A549 (cell line): ENCODE measurements around the gene CTBP2. TPM values are rescaled to one million over a fixed set of nuclear protein-coding genes. Genes with fewer than 3 reads are reported as not detected.

ENCODE experiments used
- ATAC-seq, 2 experiments: fragments of 200-7000 bp in 1 of 2; fragments of >200 bp in 1 of 2; cut with Nextera tagmentation in 1 of 2; cut with Tn5 transposase in 1 of 2; 3 replicates each; pipeline versions ENCODE4 v1.8.0 to v1.9.1; 2018 to 2020; ENCODE audit warnings: mild to moderate bottlenecking in 1 of 2, moderate library complexity in 1 of 2
- CTCF ChIA-PET: fragments of 300-600 bp; sonication (Branson Sonifier 250); formaldehyde crosslinking; extraction: SDS; loops from one replicate; lab custom pipeline; 2021; ENCODE audit warnings: antibody characterized with exemption, inconsistent platforms; lab: Yijun Ruan, JAX
- POLR2A ChIA-PET: fragments of 350-600 bp; formaldehyde crosslinking; extraction: SDS; loops from one replicate; lab custom pipeline; 2021; ENCODE audit warnings: antibody characterized with exemption, inconsistent platforms; lab: Yijun Ruan, JAX
- DNase-seq, 2 experiments: peaks; one replicate each; pipeline versions ENCODE4 v3.0.0 to v3.0.0-alpha.2; 2011 to 2016; ENCODE audit warnings: low read depth in 1 of 2, low spot score in 1 of 2
- FAIRE-seq: peaks from 2 replicates; lab custom pipeline; 2011; peaks lifted over from hg19 to GRCh38; lab: Jason Lieb, UNC
- H3K27ac ChIP-seq, 2 experiments: fragments of >200 bp; sonication (Bioruptor Twin); formaldehyde crosslinking; 3 replicates each; pipeline ENCODE4 v1.5.1; 2016 to 2017
- H3K4me1 ChIP-seq: fragments of >200 bp; sonication (Bioruptor Twin); formaldehyde crosslinking; 3 replicates; pipeline ENCODE4 v1.6.1; 2016
- H3K4me2 ChIP-seq: fragments of >200 bp; sonication (Bioruptor Twin); formaldehyde crosslinking; 3 replicates; pipeline ENCODE4 v1.6.1; 2016
- H3K4me3 ChIP-seq: fragments of >200 bp; sonication (Bioruptor Twin); formaldehyde crosslinking; 3 replicates; pipeline ENCODE4 v1.5.1; 2016
- H3K9me3 ChIP-seq: fragments of >200 bp; sonication (Bioruptor Twin); formaldehyde crosslinking; 3 replicates; pipeline ENCODE4 v1.6.1; 2016
- ATOH8 ChIP-seq: fragments of 250-450 bp; sonication (Bioruptor Pico); IDR thresholded peaks from 2 replicates; pipeline ENCODE4 v1.5.0; 2020; ENCODE audit warnings: low read depth, mild to moderate bottlenecking, moderate library complexity
- BHLHE40 ChIP-seq: IDR thresholded peaks from 2 replicates; pipeline ENCODE4 v1.6.1; 2012; ENCODE audit warnings: low read depth, low read length, inconsistent platforms
- CBX2 ChIP-seq: fragments of 200-600 bp; sonication (generic); IDR thresholded peaks from 2 replicates; pipeline ENCODE4 v1.6.1; 2016; ENCODE audit warnings: low read depth, mild to moderate bottlenecking, borderline replicate concordance
- CEBPB ChIP-seq, 2 experiments: fragments of >200 bp in 1 of 2; sonication (Bioruptor Twin) in 1 of 2; formaldehyde crosslinking in 1 of 2; IDR thresholded peaks; 2 replicates each; pipeline ENCODE4 v1.6.1; 2012 to 2016
- ELK1 ChIP-seq: fragments of 150-350 bp; IDR thresholded peaks from 2 replicates; pipeline ENCODE4 v1.6.1; 2014; ENCODE audit warnings: low read depth, mild to moderate bottlenecking, low read length
- EP300 ChIP-seq, 2 experiments: fragments of >200 bp; sonication (Bioruptor Twin); formaldehyde crosslinking; IDR thresholded peaks; 2 replicates in 1 of 2; 3 replicates in 1 of 2; pipeline ENCODE4 v1.6.1; 2016 to 2017
- FOSB ChIP-seq: fragments of 250-450 bp; sonication (Bioruptor Pico); IDR thresholded peaks from 2 replicates; pipeline ENCODE4 v1.5.0; 2020; ENCODE audit warnings: mild to moderate bottlenecking, moderate library complexity
- FOXS1 ChIP-seq: fragments of 250-450 bp; sonication (Bioruptor Pico); IDR thresholded peaks from 2 replicates; pipeline ENCODE4 v1.5.0; 2020; ENCODE audit warnings: mild to moderate bottlenecking, moderate library complexity
- KDM1A ChIP-seq: fragments of 200-600 bp; sonication (generic); IDR thresholded peaks from 2 replicates; pipeline ENCODE4 v1.6.1; 2016; ENCODE audit warnings: low read depth, mild to moderate bottlenecking
- MAFK ChIP-seq: fragments of 450-650 bp; IDR thresholded peaks from 2 replicates; pipeline ENCODE4 v1.6.1; 2014; ENCODE audit not compliant: partially characterized antibody
- NFE2L2 ChIP-seq: fragments of 150-350 bp; conservative IDR thresholded peaks from 2 replicates; pipeline ENCODE4 v1.6.1; 2014; ENCODE audit warnings: low read length
- POLR2A ChIP-seq: IDR thresholded peaks from 2 replicates; pipeline ENCODE4 v1.6.1; 2012; ENCODE audit warnings: mild to moderate bottlenecking, low read length
- RAD21 ChIP-seq, 2 experiments: fragments of >200 bp in 1 of 2; sonication (Bioruptor Twin) in 1 of 2; formaldehyde crosslinking in 1 of 2; IDR thresholded peaks in 1 of 2; conservative IDR thresholded peaks in 1 of 2; 2 replicates in 1 of 2; 3 replicates in 1 of 2; pipeline ENCODE4 v1.6.1; 2012 to 2018; ENCODE audit warnings: inconsistent platforms in 1 of 2
- RARB ChIP-seq: fragments of 250-450 bp; sonication (Bioruptor Pico); IDR thresholded peaks from 2 replicates; pipeline ENCODE4 v1.8.0; 2021; ENCODE audit warnings: mild to moderate bottlenecking, moderate library complexity
- RCOR1 ChIP-seq: fragments of 150-350 bp; IDR thresholded peaks from 2 replicates; pipeline ENCODE4 v1.6.1; 2014; ENCODE audit warnings: antibody characterized with exemption, low read length, low read depth
- TFCP2L1 ChIP-seq: fragments of 250-450 bp; sonication (Bioruptor Pico); IDR thresholded peaks from 2 replicates; pipeline ENCODE4 v1.5.0; 2021; ENCODE audit warnings: mild to moderate bottlenecking
- ZC3H11A ChIP-seq: fragments of 450-650 bp; IDR thresholded peaks from 2 replicates; pipeline ENCODE4 v1.6.1; 2014; ENCODE audit warnings: antibody characterized with exemption, mild to moderate bottlenecking
- ZNF302 ChIP-seq: fragments of 250-450 bp; sonication (Bioruptor Pico); IDR thresholded peaks from 2 replicates; pipeline ENCODE4 v1.9.0; 2021; ENCODE audit warnings: inconsistent platforms, mild to moderate bottlenecking, moderate library complexity
- ZSCAN20 ChIP-seq: fragments of 250-450 bp; sonication (Bioruptor Pico); IDR thresholded peaks from 2 replicates; pipeline ENCODE4 v1.8.0; 2022; ENCODE audit warnings: mild to moderate bottlenecking, moderate library complexity
- WGBS: methylation state at CpG from one replicate; pipeline ENCODE4 v1.1.6; 2017; ENCODE audit errors: missing lambda C conversion rate; 5-methylcytosine and 5-hydroxymethylcytosine counted together
- polyA plus RNA-seq, 4 experiments: library from polyadenylated mRNA; depleted of rRNA in 3 of 4; stranded (reverse); fragments of >200 nt; fragmentation: RNase III in 1 of 4; extraction: RNeasy Plus Mini Kit Qiagen cat#74134 plus additional on column Dnase treatment in 1 of 4; gene quantifications; 2 replicates in 3 of 4; 3 replicates in 1 of 4; pipeline ENCODE4 v1.2.3, GENCODE V29; 2011 to 2017
- TF ChIP-seq, protein P1 (sequence below): fragments of >200 bp; sonication (Bioruptor Twin); formaldehyde crosslinking; IDR thresholded peaks from 3 replicates; pipeline ENCODE4 v1.5.1; 2016

The CTBP2 gene
- polyA plus RNA-seq, 2 of the 4 experiments (the other 2 are of a cell fraction) = 74.9 to 78.9 TPM

DNA sequence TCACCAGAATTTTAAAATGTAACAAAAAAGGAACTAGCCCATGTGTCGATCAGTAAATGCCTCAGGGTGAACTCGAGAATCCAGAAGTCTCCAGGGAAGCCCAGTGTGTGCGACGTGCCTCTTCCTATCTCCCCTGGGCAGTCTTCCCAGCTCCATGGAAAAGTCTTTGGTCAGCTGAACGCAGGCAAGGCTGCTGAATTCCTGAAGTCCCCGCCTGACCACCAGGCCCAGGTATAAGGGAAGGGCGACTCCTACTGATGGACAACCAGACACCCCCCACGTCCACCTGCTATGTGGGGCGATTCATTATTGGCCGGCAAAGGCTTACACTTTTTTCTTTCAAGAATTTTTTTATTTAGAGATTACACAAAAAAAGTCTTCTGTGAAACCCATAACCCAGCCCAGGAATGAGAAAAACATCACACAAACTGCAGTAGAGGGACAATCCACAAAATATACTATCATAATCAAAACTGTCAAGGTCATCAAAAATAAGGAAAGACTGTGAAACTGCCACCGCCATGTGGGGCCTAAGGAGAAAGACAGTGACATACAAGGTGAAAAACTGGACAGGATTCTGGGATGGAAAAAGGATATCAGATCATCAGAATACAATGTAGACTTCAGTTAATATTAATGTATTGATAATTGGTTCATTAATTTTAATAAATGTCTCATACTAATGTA lies 93.5 kb downstream of the CTBP2 start:
- FAIRE-seq (no peak), DNase-seq (no peak), ATAC-seq (no peak)
- Histone ChIP-seq H3K4me2 (no peak overlapping the region), H3K4me3 (no peak overlapping the region), H3K27ac (no peak overlapping the region), H3K9me3 (no peaks in the 10 kb centered on the region), H3K4me1 (peaks cover 5% of the 10 kb centered on the region; the same call in 1 of the 3 replicates)
- POLR2A ChIA-PET = no interaction called here
- 97% methylated on average over 11 of the region's 11 CpGs for WGBS
- CTCF ChIA-PET = interaction anchor here (0.7 to 8.3 kb wide), 3 partner anchors 10 to 18 kb away, joined by 3 to 105 read pairs (median 4); no protein-coding TSS in a partner anchor
- TF ChIP-seq BHLHE40 (no peak), RCOR1 (no peak), CBX2 (no peak), TFCP2L1 (no peak), MAFK (peak; percentile 82), ELK1 (no peak)

DNA sequence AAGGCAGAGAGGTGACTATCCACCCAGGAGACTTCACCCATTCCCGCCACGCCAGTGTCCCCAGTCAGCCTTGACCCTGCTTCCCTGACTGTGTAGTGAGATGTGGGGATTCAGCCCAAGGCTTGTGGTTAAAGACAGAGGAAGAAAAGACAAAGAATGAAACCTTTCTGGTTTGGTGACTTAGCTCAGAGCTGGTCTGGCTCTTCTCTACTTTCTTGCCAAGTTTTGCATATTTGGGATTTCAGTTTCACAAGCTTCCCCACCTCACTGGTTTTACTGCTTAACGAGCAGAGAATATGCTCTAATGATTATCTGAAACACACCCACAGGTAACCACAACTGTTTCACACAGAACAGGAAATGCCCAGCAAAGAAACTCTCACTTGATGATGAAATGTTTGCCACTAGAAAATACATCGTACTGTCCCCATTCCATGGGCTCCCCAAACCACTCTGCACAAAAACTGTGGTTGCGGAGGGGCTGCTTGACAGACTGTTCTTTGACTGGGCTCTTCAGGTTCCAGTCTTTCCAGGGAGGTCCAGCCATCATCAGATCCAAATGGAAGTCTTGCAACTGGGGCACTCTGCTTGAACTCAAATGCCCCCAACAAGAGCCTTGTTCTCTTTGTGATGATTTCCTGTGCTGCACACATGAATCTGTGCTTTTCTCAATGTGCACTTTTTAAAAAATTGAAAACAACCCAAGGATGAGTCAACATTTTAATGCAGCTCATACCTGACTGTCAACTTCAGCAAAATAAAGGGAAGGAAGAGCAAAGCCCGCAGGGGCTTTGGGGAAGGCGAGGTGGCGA lies 95.5 kb downstream of the CTBP2 start:
- ChIA-PET CTCF (interaction anchor here (0.6 to 8.3 kb wide), 4 partner anchors 16 to 1597 kb away, joined by 3 to 105 read pairs (median 5); no protein-coding TSS in a partner anchor), POLR2A (no interaction called here)
- peaks cover 20% of the 10 kb centered on the region for H3K4me1 ChIP-seq
- WGBS = 93% methylated on average over 8 of the region's 8 CpGs
- no peak for DNase-seq
- no peak for ATAC-seq
- FAIRE-seq = no peak
- H3K9me3 ChIP-seq = no peaks in the 10 kb centered on the region
- TF ChIP-seq ELK1 = no peak
- no peak for TF ChIP-seq RAD21 (conservative IDR thresholded peaks at IDR 0.05 in 1 of 2, IDR thresholded peaks at IDR 0.05 in 1 of 2)
- TF ChIP-seq NFE2L2 = no peak
- TF ChIP-seq KDM1A = no peak
- TF ChIP-seq ZSCAN20 (CRISPR knock-in tag) = no peak
- no peak for TF ChIP-seq EP300 (IDR thresholded peaks at IDR 0.05)
- no peak for TF ChIP-seq TFCP2L1
- H3K4me3 ChIP-seq = no peak overlapping the region
- peak overlapping the region in 1 of 2 experiments; percentile 29; a peak in 1 of 6 replicates for H3K27ac ChIP-seq
- no peak overlapping the region for H3K4me2 ChIP-seq

DNA sequence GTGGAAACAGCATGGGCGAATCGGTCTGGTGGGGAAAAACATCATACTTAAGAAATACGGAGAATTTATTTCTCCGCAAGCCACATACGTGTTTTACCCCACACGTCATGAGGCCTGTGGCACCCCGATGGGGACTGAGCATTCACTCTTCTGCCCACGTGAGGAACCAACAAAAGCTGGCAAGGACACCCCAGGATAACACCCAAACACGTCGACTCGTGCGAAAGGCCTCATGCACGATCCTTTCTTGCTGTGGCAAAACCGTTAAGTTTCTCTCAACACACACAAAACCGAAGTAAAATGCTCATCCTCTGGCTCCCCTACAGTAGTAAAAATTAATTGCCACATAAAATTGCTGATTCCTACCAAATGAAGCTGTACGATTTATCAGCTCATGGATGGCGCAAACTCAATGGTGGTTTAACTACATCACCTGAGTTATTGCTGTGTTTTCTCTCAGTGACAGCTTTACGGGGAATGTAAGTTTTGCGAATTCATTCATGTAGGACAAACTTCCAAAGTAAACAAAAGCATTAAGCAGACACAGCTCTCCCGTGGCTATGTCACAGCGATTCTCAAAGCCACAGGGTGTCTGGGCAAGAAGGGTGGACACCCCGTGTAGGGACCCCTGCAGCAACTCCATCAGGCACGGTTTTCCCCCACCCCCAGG lies 97.0 kb downstream of the CTBP2 start:
- Histone ChIP-seq H3K4me1 (peaks cover 20% of the 10 kb centered on the region), H3K4me3 (no peak overlapping the region), H3K27ac (no peak overlapping the region), H3K9me3 (no peaks in the 10 kb centered on the region), H3K4me2 (no peak overlapping the region)
- ChIA-PET CTCF (interaction anchor here (1.2 to 8.3 kb wide), 4 partner anchors 11 to 29 kb away, joined by 3 to 105 read pairs (median 28); no protein-coding TSS in a partner anchor), POLR2A (no interaction called here)
- FAIRE-seq (no peak), DNase-seq (no peak), ATAC-seq (no peak)
- 86% methylated on average over 23 of the region's 23 CpGs for WGBS
- peak; percentile 37 for TF ChIP-seq MAFK
- no peak for TF ChIP-seq FOSB (CRISPR knock-in tag)

DNA sequence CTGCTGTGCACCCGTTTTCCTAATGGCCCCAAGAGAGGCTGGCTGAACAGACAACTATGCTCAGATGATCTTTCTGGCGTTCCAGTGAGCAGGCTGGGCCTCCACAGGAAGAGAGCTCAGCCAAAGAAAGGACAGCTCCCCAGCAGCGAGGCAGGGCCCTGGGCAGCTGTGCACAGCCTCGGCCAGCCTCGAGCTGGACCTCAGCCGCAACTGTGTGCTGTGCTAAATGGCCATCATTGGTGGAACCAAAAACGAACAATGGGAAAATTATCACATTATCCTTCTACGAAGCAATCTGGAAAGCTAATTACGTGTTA lies 97.5 kb downstream of the CTBP2 start:
- peaks cover 20% of the 10 kb centered on the region for H3K4me1 ChIP-seq
- no peak overlapping the region for H3K4me3 ChIP-seq
- ATAC-seq (no peak), FAIRE-seq (no peak), DNase-seq (no peak)
- no peak overlapping the region for H3K27ac ChIP-seq
- ChIA-PET POLR2A (no interaction called here), CTCF (interaction anchor here (0.7 to 8.3 kb wide), 7 partner anchors 12 to 83 kb away, joined by 3 to 105 read pairs (median 6); no protein-coding TSS in a partner anchor)
- no peak overlapping the region for H3K4me2 ChIP-seq
- 89% methylated on average over 9 of the region's 9 CpGs for WGBS
- H3K9me3 ChIP-seq = no peaks in the 10 kb centered on the region
- TF ChIP-seq CEBPB (IDR thresholded peaks at IDR 0.05) (no peak), POLR2A (no peak), RARB (no peak), ATOH8 (CRISPR knock-in tag) (no peak), ZNF302 (CRISPR knock-in tag) (no peak), FOXS1 (no peak), ZC3H11A (no peak), CBX2 (no peak), ELK1 (no peak)
- TF ChIP-seq, protein P1, sequence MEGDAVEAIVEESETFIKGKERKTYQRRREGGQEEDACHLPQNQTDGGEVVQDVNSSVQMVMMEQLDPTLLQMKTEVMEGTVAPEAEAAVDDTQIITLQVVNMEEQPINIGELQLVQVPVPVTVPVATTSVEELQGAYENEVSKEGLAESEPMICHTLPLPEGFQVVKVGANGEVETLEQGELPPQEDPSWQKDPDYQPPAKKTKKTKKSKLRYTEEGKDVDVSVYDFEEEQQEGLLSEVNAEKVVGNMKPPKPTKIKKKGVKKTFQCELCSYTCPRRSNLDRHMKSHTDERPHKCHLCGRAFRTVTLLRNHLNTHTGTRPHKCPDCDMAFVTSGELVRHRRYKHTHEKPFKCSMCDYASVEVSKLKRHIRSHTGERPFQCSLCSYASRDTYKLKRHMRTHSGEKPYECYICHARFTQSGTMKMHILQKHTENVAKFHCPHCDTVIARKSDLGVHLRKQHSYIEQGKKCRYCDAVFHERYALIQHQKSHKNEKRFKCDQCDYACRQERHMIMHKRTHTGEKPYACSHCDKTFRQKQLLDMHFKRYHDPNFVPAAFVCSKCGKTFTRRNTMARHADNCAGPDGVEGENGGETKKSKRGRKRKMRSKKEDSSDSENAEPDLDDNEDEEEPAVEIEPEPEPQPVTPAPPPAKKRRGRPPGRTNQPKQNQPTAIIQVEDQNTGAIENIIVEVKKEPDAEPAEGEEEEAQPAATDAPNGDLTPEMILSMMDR = no peak
